K562 (cell line): ENCODE measurements around the gene PSME1. TPM values are rescaled to one million over a fixed set of nuclear protein-coding genes. Genes with fewer than 3 reads are reported as not detected.
A peak's percentile ranks its signal among the peaks of the same experiment; 100 is the strongest.

Experiments
- CHD4 ChIP-seq: fragments of 200-600 bp; sonication (generic); IDR thresholded peaks from 3 replicates; pipeline ENCODE4 v1.6.1; 2012; ENCODE audit warnings: low read depth, mild to moderate bottlenecking, mixed read lengths, low read length, inconsistent platforms; ENCODE audit not compliant: insufficient read depth, insufficient replicate concordance, poor library complexity, severe bottlenecking
- EGR1 ChIP-seq: fragments of 450-650 bp; conservative IDR thresholded peaks from 2 replicates; pipeline ENCODE4 v1.6.1; 2017; ENCODE audit warnings: mild to moderate bottlenecking
- EP300 ChIP-seq: IDR thresholded peaks from 2 replicates; pipeline ENCODE4 v1.6.1; 2012; ENCODE audit warnings: low read length, improper control_type of control experiment
- FOXM1 ChIP-seq, 2 experiments: fragments of 450-650 bp in 1 of 2; sonication (generic) in 1 of 2; formaldehyde crosslinking in 1 of 2; IDR thresholded peaks; 2 replicates each; pipeline versions ENCODE4 v1.6.1 to v1.9.0; 2017 to 2022; ENCODE audit warnings: low read depth in 2 of 2, mild to moderate bottlenecking in 2 of 2, missing genetic modification reagents in 1 of 2, moderate library complexity in 1 of 2
- GABPA ChIP-seq: fragments of 200-800 bp; sonication (Bioruptor generic); conservative IDR thresholded peaks from 2 replicates; pipeline ENCODE4 v1.6.1; 2016; ENCODE audit warnings: low read depth, missing genetic modification characterization, missing compliant biosample characterization
- NR2C2 ChIP-seq, 2 experiments: fragments of 200-800 bp in 1 of 2; sonication (Bioruptor generic) in 1 of 2; sonication (generic) in 1 of 2; formaldehyde crosslinking in 1 of 2; IDR thresholded peaks; 2 replicates each; pipeline versions ENCODE4 v1.6.1 to v1.8.0; 2016 to 2022; ENCODE audit warnings: mild to moderate bottlenecking in 1 of 2, missing compliant biosample characterization in 1 of 2, missing genetic modification characterization in 1 of 2, missing genetic modification reagents in 1 of 2
- RBM15 ChIP-seq: fragments of 200-400 bp; formaldehyde crosslinking; IDR thresholded peaks from 2 replicates; pipeline ENCODE4 v1.6.1; 2018; ENCODE audit warnings: mild to moderate bottlenecking, low read length, moderate library complexity; ENCODE audit not compliant: insufficient read depth
- SMARCA5 ChIP-seq: fragments of 450-650 bp; IDR thresholded peaks from 2 replicates; pipeline ENCODE4 v1.6.1; 2016
- SP1 ChIP-seq: sonication (generic); formaldehyde crosslinking; IDR thresholded peaks from 2 replicates; pipeline ENCODE4 v1.8.1; 2022; ENCODE audit warnings: mild to moderate bottlenecking, missing genetic modification reagents
- polyA plus RNA-seq, 8 experiments: library from polyadenylated mRNA; depleted of rRNA in 4 of 8; stranded (reverse) in 5 of 8; unstranded in 3 of 8; fragments of >200 nt; fragmentation: Nextera tagmentation in 2 of 8; fragmentation: Illumina TruSeq in 1 of 8; extraction: Ambion mirVana in 2 of 8; extraction: Trizol in 1 of 8; gene quantifications; 2 replicates each; pipeline versions ENCODE4 v1.2.1 to v1.2.3, GENCODE V29; 2011 to 2014; ENCODE audit warnings: inconsistent platforms in 1 of 8, missing spikeins in 1 of 8
- total RNA-seq, 7 experiments: library from RNA; depleted of rRNA in 6 of 7; stranded (reverse); fragments of >200 nt in 6 of 7; fragmentation: Illumina TruSeq in 2 of 7; extraction: Trizol in 2 of 7; gene quantifications; 2 replicates each; pipeline versions ENCODE4 v1.2.1 to v1.2.3, GENCODE V29; 2011 to 2021; ENCODE audit warnings: low replicate concordance in 1 of 7
- TF ChIP-seq, protein P1 (sequence below), 2 experiments: IDR thresholded peaks in 1 of 2; conservative IDR thresholded peaks in 1 of 2; 2 replicates each; pipeline ENCODE4 v1.6.1; 2016; ENCODE audit warnings: low read depth in 2 of 2, mild to moderate bottlenecking in 1 of 2, missing compliant biosample characterization in 1 of 2, missing genetic modification characterization in 1 of 2, moderate library complexity in 1 of 2
- TF ChIP-seq, protein P2 (sequence below), 2 experiments: fragments of 450-650 bp; formaldehyde crosslinking in 1 of 2; IDR thresholded peaks; 2 replicates each; pipeline versions ENCODE4 v1.4.0 to v1.6.1; 2014 to 2020; ENCODE audit warnings: mild to moderate bottlenecking in 2 of 2, borderline replicate concordance in 1 of 2, low read depth in 1 of 2
- TF ChIP-seq, protein P3 (sequence below): fragments of 450-650 bp; IDR thresholded peaks from 2 replicates; pipeline ENCODE4 v1.7.0; 2016; ENCODE audit warnings: borderline replicate concordance

PSME1 gene
- total and polyA plus RNA-seq, 9 of the 15 experiments (the other 6 are each of a cell fraction or from before 2014, with no cell fraction given) = 20.3 to 180 (median 67.5) TPM

DNA sequence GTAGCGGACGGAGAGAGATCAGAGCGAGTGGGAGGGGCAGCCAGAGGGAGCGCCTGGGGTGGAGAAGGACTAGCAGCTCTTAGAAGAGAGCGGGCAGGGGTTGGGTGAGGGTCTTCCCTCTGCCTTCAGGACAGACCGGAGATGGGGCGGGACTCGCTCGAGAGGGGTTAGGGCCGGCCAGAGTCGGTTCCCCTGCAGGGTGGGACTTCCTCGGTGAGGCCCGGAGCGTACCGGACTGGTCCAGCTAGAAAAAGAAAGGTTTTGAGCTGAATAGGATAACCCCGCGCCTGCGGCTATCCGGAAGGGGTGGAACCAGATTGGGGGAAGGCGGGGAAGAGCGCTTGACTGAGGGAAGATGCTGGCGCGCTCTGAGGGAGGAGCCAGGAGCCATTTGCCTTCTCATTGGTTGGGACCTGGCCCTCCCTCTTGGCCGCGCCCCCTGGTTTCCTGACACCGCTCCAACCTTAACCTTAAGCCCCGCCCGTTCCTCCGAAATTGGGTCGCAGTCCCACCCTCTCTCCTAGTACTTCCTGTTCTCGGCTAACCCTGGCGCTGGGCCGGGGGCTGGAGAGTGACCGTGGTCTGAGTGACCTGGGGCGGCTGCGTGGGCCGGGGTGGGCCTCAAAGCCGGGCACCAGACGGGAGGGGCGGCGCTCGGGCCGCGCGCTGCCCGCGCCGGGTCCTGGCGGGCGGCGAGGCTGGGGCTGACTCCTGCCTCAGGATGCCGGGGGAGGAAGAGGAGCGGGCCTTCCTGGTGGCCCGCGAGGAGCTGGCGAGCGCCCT, 11.2 kb downstream of the PSME1 start, which contains the start of gene RNF31 (continued):
- TF ChIP-seq RBM15 (no peak), GABPA (tag) (peak; percentile 86), EGR1 (0 out of 2 replicates have a peak, but pooled peaks have one; percentile 4), EP300 (no peak), SMARCA5 (no peak), CHD4 (no peak), FOXM1 (IDR thresholded peaks at IDR 0.05; ENCODE audit: low read depth) (no peak), FOXM1 (CRISPR knock-in tag; IDR thresholded peaks at IDR 0.05; ENCODE audit: low read depth) (no peak), SP1 (CRISPR knock-in tag) (peak; percentile 7; the same call in 1 of the 2 replicates), NR2C2 (CRISPR knock-in tag; IDR thresholded peaks at IDR 0.05) (no peak), NR2C2 (tag; IDR thresholded peaks at IDR 0.05) (peak; percentile 92)
- TF ChIP-seq, protein P1, sequence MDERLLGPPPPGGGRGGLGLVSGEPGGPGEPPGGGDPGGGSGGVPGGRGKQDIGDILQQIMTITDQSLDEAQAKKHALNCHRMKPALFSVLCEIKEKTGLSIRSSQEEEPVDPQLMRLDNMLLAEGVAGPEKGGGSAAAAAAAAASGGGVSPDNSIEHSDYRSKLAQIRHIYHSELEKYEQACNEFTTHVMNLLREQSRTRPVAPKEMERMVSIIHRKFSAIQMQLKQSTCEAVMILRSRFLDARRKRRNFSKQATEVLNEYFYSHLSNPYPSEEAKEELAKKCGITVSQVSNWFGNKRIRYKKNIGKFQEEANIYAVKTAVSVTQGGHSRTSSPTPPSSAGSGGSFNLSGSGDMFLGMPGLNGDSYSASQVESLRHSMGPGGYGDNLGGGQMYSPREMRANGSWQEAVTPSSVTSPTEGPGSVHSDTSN (CRISPR knock-in tag; IDR thresholded peaks at IDR 0.05; ENCODE audit: low read depth) = no peak
- TF ChIP-seq, protein P1 (tag; conservative IDR thresholded peaks at IDR 0.05; ENCODE audit: low read depth) = no peak
- TF ChIP-seq, protein P2, sequence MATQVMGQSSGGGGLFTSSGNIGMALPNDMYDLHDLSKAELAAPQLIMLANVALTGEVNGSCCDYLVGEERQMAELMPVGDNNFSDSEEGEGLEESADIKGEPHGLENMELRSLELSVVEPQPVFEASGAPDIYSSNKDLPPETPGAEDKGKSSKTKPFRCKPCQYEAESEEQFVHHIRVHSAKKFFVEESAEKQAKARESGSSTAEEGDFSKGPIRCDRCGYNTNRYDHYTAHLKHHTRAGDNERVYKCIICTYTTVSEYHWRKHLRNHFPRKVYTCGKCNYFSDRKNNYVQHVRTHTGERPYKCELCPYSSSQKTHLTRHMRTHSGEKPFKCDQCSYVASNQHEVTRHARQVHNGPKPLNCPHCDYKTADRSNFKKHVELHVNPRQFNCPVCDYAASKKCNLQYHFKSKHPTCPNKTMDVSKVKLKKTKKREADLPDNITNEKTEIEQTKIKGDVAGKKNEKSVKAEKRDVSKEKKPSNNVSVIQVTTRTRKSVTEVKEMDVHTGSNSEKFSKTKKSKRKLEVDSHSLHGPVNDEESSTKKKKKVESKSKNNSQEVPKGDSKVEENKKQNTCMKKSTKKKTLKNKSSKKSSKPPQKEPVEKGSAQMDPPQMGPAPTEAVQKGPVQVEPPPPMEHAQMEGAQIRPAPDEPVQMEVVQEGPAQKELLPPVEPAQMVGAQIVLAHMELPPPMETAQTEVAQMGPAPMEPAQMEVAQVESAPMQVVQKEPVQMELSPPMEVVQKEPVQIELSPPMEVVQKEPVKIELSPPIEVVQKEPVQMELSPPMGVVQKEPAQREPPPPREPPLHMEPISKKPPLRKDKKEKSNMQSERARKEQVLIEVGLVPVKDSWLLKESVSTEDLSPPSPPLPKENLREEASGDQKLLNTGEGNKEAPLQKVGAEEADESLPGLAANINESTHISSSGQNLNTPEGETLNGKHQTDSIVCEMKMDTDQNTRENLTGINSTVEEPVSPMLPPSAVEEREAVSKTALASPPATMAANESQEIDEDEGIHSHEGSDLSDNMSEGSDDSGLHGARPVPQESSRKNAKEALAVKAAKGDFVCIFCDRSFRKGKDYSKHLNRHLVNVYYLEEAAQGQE (IDR thresholded peaks at IDR 0.05; ENCODE audit: borderline replicate concordance) = peak; percentile 87
- TF ChIP-seq, protein P2 (CRISPR knock-in tag; IDR thresholded peaks at IDR 0.05; ENCODE audit: low read depth) = no peak
- TF ChIP-seq, protein P3, sequence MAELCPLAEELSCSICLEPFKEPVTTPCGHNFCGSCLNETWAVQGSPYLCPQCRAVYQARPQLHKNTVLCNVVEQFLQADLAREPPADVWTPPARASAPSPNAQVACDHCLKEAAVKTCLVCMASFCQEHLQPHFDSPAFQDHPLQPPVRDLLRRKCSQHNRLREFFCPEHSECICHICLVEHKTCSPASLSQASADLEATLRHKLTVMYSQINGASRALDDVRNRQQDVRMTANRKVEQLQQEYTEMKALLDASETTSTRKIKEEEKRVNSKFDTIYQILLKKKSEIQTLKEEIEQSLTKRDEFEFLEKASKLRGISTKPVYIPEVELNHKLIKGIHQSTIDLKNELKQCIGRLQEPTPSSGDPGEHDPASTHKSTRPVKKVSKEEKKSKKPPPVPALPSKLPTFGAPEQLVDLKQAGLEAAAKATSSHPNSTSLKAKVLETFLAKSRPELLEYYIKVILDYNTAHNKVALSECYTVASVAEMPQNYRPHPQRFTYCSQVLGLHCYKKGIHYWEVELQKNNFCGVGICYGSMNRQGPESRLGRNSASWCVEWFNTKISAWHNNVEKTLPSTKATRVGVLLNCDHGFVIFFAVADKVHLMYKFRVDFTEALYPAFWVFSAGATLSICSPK = no peak
